CD4-positive, CD25-positive, alpha-beta regulatory T cell (primary cell): ENCODE measurements around the gene OCEL1. TPM values are rescaled to one million over a fixed set of nuclear protein-coding genes. Genes with fewer than 3 reads are reported as not detected.

Experiments
- polyA plus RNA-seq, 4 donors: library from polyadenylated mRNA; unstranded; fragments of 300-500 nt; fragmentation: Illumina TruSeq; gene quantifications; one replicate each; pipeline ENCODE4 v1.2.3, GENCODE V29; 2021
- total RNA-seq: library from RNA; stranded (reverse); gene quantifications from one replicate; pipeline ENCODE4 v1.2.3, GENCODE V29; 2022

Gene OCEL1
- total and polyA plus RNA-seq, 5 donors from 2014 or later = 23.3 to 51.0 (median 46.7) TPM

Other genes with a start within 250 kb of the OCEL1 start
- 2.3 TPM for gene CPAMD8, start 199.4 kb upstream of the OCEL1 start, total RNA-seq
- under 1 TPM in 3 of 4 donors, not detected in 1; 0.03 to 0.65 (median 0.06) TPM for gene CPAMD8, start 199.4 kb upstream of the OCEL1 start, polyA plus RNA-seq
- gene HAUS8, start 150.8 kb upstream of the OCEL1 start, total RNA-seq = 26.9 TPM
- gene HAUS8, start 150.8 kb upstream of the OCEL1 start, polyA plus RNA-seq = 10 to 100 TPM; 11.0 to 12.7 (median 11.1) TPM
- gene MYO9B, start 150.4 kb upstream of the OCEL1 start, total RNA-seq = 252 TPM
- gene MYO9B, start 150.4 kb upstream of the OCEL1 start, polyA plus RNA-seq = 1 to 10 TPM; 3.4 to 6.7 (median 4.9) TPM
- 27.1 TPM for gene USE1, start 10.9 kb upstream of the OCEL1 start, total RNA-seq
- 10 to 100 TPM; 43.9 to 53.7 (median 50.1) TPM for gene USE1, start 10.9 kb upstream of the OCEL1 start, polyA plus RNA-seq
- gene NR2F6, start 19.7 kb downstream of the OCEL1 start, total RNA-seq = 0.52 TPM
- gene NR2F6, start 19.7 kb downstream of the OCEL1 start, polyA plus RNA-seq = 1 to 10 TPM in 2 of 4 donors, under 1 TPM in 2; 0.81 to 3.2 (median 1.5) TPM
- gene USHBP1, start 38.5 kb downstream of the OCEL1 start, total RNA-seq = not detected
- gene USHBP1, start 38.5 kb downstream of the OCEL1 start, polyA plus RNA-seq = not detected
- 82.3 TPM for gene BABAM1, start 41.2 kb downstream of the OCEL1 start, total RNA-seq
- 100 to 1,000 TPM; 111 to 140 (median 124) TPM for gene BABAM1, start 41.2 kb downstream of the OCEL1 start, polyA plus RNA-seq
- 1.8 TPM for gene ANKLE1, start 55.7 kb downstream of the OCEL1 start, total RNA-seq
- gene ANKLE1, start 55.7 kb downstream of the OCEL1 start, polyA plus RNA-seq = 1 to 10 TPM in 2 of 4 donors, under 1 TPM in 2; 0.15 to 1.0 (median 0.96) TPM
- 5.1 TPM for gene ABHD8, start 77.2 kb downstream of the OCEL1 start, total RNA-seq
- 1 to 10 TPM; 5.6 to 8.7 (median 6.4) TPM for gene ABHD8, start 77.2 kb downstream of the OCEL1 start, polyA plus RNA-seq
- gene MRPL34, start 79.6 kb downstream of the OCEL1 start, total RNA-seq = 37.1 TPM
- gene MRPL34, start 79.6 kb downstream of the OCEL1 start, polyA plus RNA-seq = 100 to 1,000 TPM; 223 to 248 (median 236) TPM
- gene DDA1, start 83.3 kb downstream of the OCEL1 start, total RNA-seq = 43.8 TPM
- gene DDA1, start 83.3 kb downstream of the OCEL1 start, polyA plus RNA-seq = 10 to 100 TPM; 26.7 to 38.6 (median 32.0) TPM
- gene ANO8, start 108.6 kb downstream of the OCEL1 start, total RNA-seq = 17.8 TPM
- gene ANO8, start 108.6 kb downstream of the OCEL1 start, polyA plus RNA-seq = under 1 TPM in 3 of 4 donors, not detected in 1; 0.06 to 0.11 (median 0.08) TPM
- gene GTPBP3, start 111.3 kb downstream of the OCEL1 start, total RNA-seq = 26.1 TPM
- 1 to 10 TPM; 5.2 to 9.4 (median 8.7) TPM for gene GTPBP3, start 111.3 kb downstream of the OCEL1 start, polyA plus RNA-seq
- gene PLVAP, start 151.1 kb downstream of the OCEL1 start, total RNA-seq = not detected
- not detected for gene PLVAP, start 151.1 kb downstream of the OCEL1 start, polyA plus RNA-seq
- gene CCDC194, start 168.0 kb downstream of the OCEL1 start, total RNA-seq = 1.3 TPM
- not detected for gene CCDC194, start 168.0 kb downstream of the OCEL1 start, polyA plus RNA-seq
- gene BST2, start 179.4 kb downstream of the OCEL1 start, total RNA-seq = 45.6 TPM
- gene BST2, start 179.4 kb downstream of the OCEL1 start, polyA plus RNA-seq = 100 to 1,000 TPM; 155 to 175 (median 158) TPM
- 26.7 TPM for gene MVB12A, start 193.8 kb downstream of the OCEL1 start, total RNA-seq
- 10 to 100 TPM; 30.1 to 48.6 (median 38.4) TPM for gene MVB12A, start 193.8 kb downstream of the OCEL1 start, polyA plus RNA-seq
- not detected for gene TMEM221, start 222.4 kb downstream of the OCEL1 start, total RNA-seq
- under 1 TPM in 1 of 4 donors, not detected in 3; 0.16 TPM for gene TMEM221, start 222.4 kb downstream of the OCEL1 start, polyA plus RNA-seq
- gene NXNL1, start 234.7 kb downstream of the OCEL1 start, total RNA-seq = not detected
- not detected for gene NXNL1, start 234.7 kb downstream of the OCEL1 start, polyA plus RNA-seq
- gene SLC27A1, start 244.3 kb downstream of the OCEL1 start, total RNA-seq = 4.6 TPM
- 1 to 10 TPM; 3.9 to 5.2 (median 4.1) TPM for gene SLC27A1, start 244.3 kb downstream of the OCEL1 start, polyA plus RNA-seq